PC-3 (cell line): ENCODE results near the gene C3orf18. TPM values are rescaled to one million over a fixed set of nuclear protein-coding genes. Genes with fewer than 3 reads are reported as not detected.

ENCODE experiments used
- ATAC-seq: fragments of 200-7000 bp; cut with Tn5 transposase; 2 replicates; pipeline ENCODE4 v1.9.1; 2020; ENCODE audit warnings: mild to moderate bottlenecking, moderate library complexity
- BruUV-seq: library from RNA; stranded (reverse); fragments of 400-500 nt; replicated peaks from 2 replicates; lab custom pipeline; 2021; lab: Mats Ljungman, UMichigan
- CTCF ChIA-PET: fragments of 300-600 bp; sonication (Branson Sonifier 250); formaldehyde crosslinking; loops from one replicate; lab custom pipeline; 2022; ENCODE audit warnings: antibody characterized with exemption; lab: Charles Lee
- POLR2A ChIA-PET: fragments of 300-600 bp; sonication (Branson Sonifier 250); formaldehyde crosslinking; loops from one replicate; lab custom pipeline; 2022; ENCODE audit warnings: antibody characterized with exemption; ENCODE audit not compliant: unreplicated experiment; lab: Charles Lee
- DNase-seq: peaks from one replicate; pipeline ENCODE4 v3.0.0-alpha.2; 2015
- H2AFZ ChIP-seq: fragments of 300-600 bp; sonication (generic); 2 replicates; pipeline ENCODE4 v1.6.0; 2016; ENCODE audit warnings: antibody characterized with exemption, low read length
- H3F3A ChIP-seq: fragments of 300-600 bp; sonication (generic); one replicate; pipeline ENCODE4 v1.6.0; 2017; ENCODE audit warnings: antibody characterized with exemption, low read length, control low read depth, mild to moderate bottlenecking; ENCODE audit not compliant: unreplicated experiment
- H3K27ac ChIP-seq: fragments of 300-600 bp; sonication (generic); 2 replicates; pipeline ENCODE4 v1.5.1; 2016; ENCODE audit warnings: mild to moderate bottlenecking, low read length
- H3K27me3 ChIP-seq: fragments of 300-600 bp; sonication (generic); 2 replicates; pipeline ENCODE4 v1.6.1; 2016; ENCODE audit warnings: low read length, mixed read lengths
- H3K36me3 ChIP-seq: fragments of 300-600 bp; sonication (generic); 2 replicates; pipeline ENCODE4 v1.6.1; 2016; ENCODE audit warnings: low read depth, mixed run types, low read length, mixed read lengths
- H3K4me1 ChIP-seq: fragments of 300-600 bp; sonication (generic); 2 replicates; pipeline ENCODE4 v1.5.1; 2016; ENCODE audit warnings: low read length; ENCODE audit not compliant: insufficient read depth
- H3K4me2 ChIP-seq: fragments of 300-600 bp; sonication (generic); 2 replicates; pipeline ENCODE4 v1.6.0; 2016; ENCODE audit warnings: low read length
- H3K4me3 ChIP-seq: fragments of 300-600 bp; sonication (generic); 2 replicates; pipeline ENCODE4 v1.5.1; 2016; ENCODE audit warnings: mild to moderate bottlenecking, low read length, mixed read lengths
- H3K79me2 ChIP-seq: fragments of 300-600 bp; sonication (generic); 2 replicates; pipeline ENCODE4 v1.6.1; 2017; ENCODE audit warnings: low read length, mixed read lengths
- H3K9ac ChIP-seq: fragments of 300-600 bp; sonication (generic); 2 replicates; pipeline ENCODE4 v1.6.0; 2016; ENCODE audit warnings: mild to moderate bottlenecking, low read length
- H3K9me2 ChIP-seq: fragments of 300-600 bp; sonication (generic); replicated peaks from 2 replicates; pipeline ENCODE4 v1.6.1; 2016; ENCODE audit warnings: mixed run types, low read length, mixed read lengths
- H3K9me3 ChIP-seq: fragments of 300-600 bp; sonication (generic); 2 replicates; pipeline ENCODE4 v1.6.1; 2016; ENCODE audit warnings: low read length, mixed read lengths
- H4K20me1 ChIP-seq: fragments of 300-600 bp; sonication (generic); 2 replicates; pipeline ENCODE4 v1.6.1; 2016; ENCODE audit warnings: low read length, mixed read lengths
- CTCF ChIP-seq: fragments of 300-600 bp; sonication (generic); conservative IDR thresholded peaks from 2 replicates; pipeline ENCODE4 v1.5.1; 2017; ENCODE audit warnings: antibody characterized with exemption, low read depth, mild to moderate bottlenecking, low read length
- EZH2 ChIP-seq: fragments of 300-600 bp; sonication (generic); IDR thresholded peaks from one replicate; pipeline ENCODE4 v1.6.1; 2017; ENCODE audit warnings: antibody characterized with exemption, mild to moderate bottlenecking, low read length; ENCODE audit not compliant: unreplicated experiment
- EZH2phosphoT487 ChIP-seq: fragments of 300-600 bp; sonication (generic); IDR thresholded peaks from 2 replicates; pipeline ENCODE4 v1.6.1; 2018; ENCODE audit warnings: mild to moderate bottlenecking, antibody characterized with exemption, low read length, borderline replicate concordance
- intact Hi-C: fragments of 100-400 bp; cut with micrococcal nuclease; formaldehyde crosslinking; loops from 2 replicates; pipeline ENCODE4 v1.9.0; 2023
- total RNA-seq: library from RNA; depleted of rRNA; stranded (reverse); fragments of >200 nt; gene quantifications from 2 replicates; pipeline ENCODE4 v1.2.3, GENCODE V29; 2014

C3orf18 gene
- total RNA-seq, 1 experiment from 2014 or later = 31.2 TPM

GRCh38 chr3:50525987-50526386 is 41.6 kb downstream of the C3orf18 start:
- no TSS peak for BruUV-seq
- H3K9me3 ChIP-seq = no peaks in the 10 kb centered on the region
- no peaks in the 10 kb centered on the region for H3F3A ChIP-seq
- TF ChIP-seq CTCF = no peak
- no peak for TF ChIP-seq EZH2phosphoT487
- TF ChIP-seq EZH2 = no peak
- intact Hi-C loops = no loop called here
- H3K9me2 ChIP-seq = no peaks in the 10 kb centered on the region
- no peaks in the 10 kb centered on the region for H4K20me1 ChIP-seq
- peak; percentile 66 for ATAC-seq
- H3K27ac ChIP-seq = no peak overlapping the region
- H3K4me1 ChIP-seq = no peaks in the 10 kb centered on the region
- H3K79me2 ChIP-seq = no peaks in the 10 kb centered on the region
- ChIA-PET POLR2A (no interaction called here), CTCF (no interaction called here)
- no peak overlapping the region for H3K4me3 ChIP-seq
- peaks cover 15% of the 10 kb centered on the region; the same call in 1 of the 2 replicates for H3K27me3 ChIP-seq
- H3K4me2 ChIP-seq = no peak overlapping the region
- no peak overlapping the region for H2AFZ ChIP-seq
- H3K9ac ChIP-seq = no peak overlapping the region
- H3K36me3 ChIP-seq = no peaks in the 10 kb centered on the region
- DNase-seq = peak; percentile 53

GRCh38 chr3:50525191-50525910 is 42.2 kb downstream of the C3orf18 start:
- CTCF ChIA-PET = interaction anchor here (0.5 kb wide), 1 partner anchor 17 kb away, joined by 3 read pairs; no protein-coding TSS in a partner anchor

More at GRCh38 chr3:50525191-50525910, 42.2 kb downstream of the C3orf18 start:
- Histone ChIP-seq H3K9ac (no peak overlapping the region), H3F3A (no peaks in the 10 kb centered on the region), H3K9me2 (no peaks in the 10 kb centered on the region), H2AFZ (no peak overlapping the region), H3K4me3 (no peak overlapping the region), H3K27ac (no peak overlapping the region), H3K9me3 (no peaks in the 10 kb centered on the region), H3K4me1 (no peaks in the 10 kb centered on the region), H4K20me1 (no peaks in the 10 kb centered on the region), H3K4me2 (no peak overlapping the region), H3K27me3 (peaks cover 15% of the 10 kb centered on the region; the same call in 1 of the 2 replicates), H3K36me3 (no peaks in the 10 kb centered on the region), H3K79me2 (no peaks in the 10 kb centered on the region)
- intact Hi-C loops = no loop called here
- TF ChIP-seq EZH2 (no peak), EZH2phosphoT487 (no peak), CTCF (no peak)
- ATAC-seq (no peak), DNase-seq (no peak)
- BruUV-seq = no TSS peak
- POLR2A ChIA-PET = no interaction called here
